A549 (cell line): ENCODE measurements around the gene SYT13.

Source experiments
- CHD2 ChIP-seq: fragments of 150-350 bp; IDR thresholded peaks from 2 replicates; pipeline ENCODE4 v1.6.1; 2014; ENCODE audit warnings: low read length; ENCODE audit not compliant: partially characterized antibody
- EHMT2 ChIP-seq: fragments of 200-600 bp; sonication (generic); IDR thresholded peaks from 2 replicates; pipeline ENCODE4 v1.6.1; 2016; ENCODE audit warnings: antibody characterized with exemption, low read depth, mild to moderate bottlenecking, moderate library complexity
- JUN ChIP-seq, 2 experiments: fragments of >200 bp; sonication (Bioruptor Twin); formaldehyde crosslinking; IDR thresholded peaks; 2 replicates in 1 of 2; 3 replicates in 1 of 2; pipeline ENCODE4 v1.6.1; 2016 to 2017
- MAX ChIP-seq: IDR thresholded peaks from 2 replicates; pipeline ENCODE4 v1.6.1; 2012
- POLR2A ChIP-seq: IDR thresholded peaks from 2 replicates; pipeline ENCODE4 v1.6.1; 2012; ENCODE audit warnings: mild to moderate bottlenecking, low read length
- RARB ChIP-seq: fragments of 250-450 bp; sonication (Bioruptor Pico); IDR thresholded peaks from 2 replicates; pipeline ENCODE4 v1.8.0; 2021; ENCODE audit warnings: mild to moderate bottlenecking, moderate library complexity
- TF ChIP-seq, protein P1 (sequence below): fragments of >200 bp; sonication (Bioruptor Twin); formaldehyde crosslinking; IDR thresholded peaks from 3 replicates; pipeline ENCODE4 v1.5.1; 2016

GRCh38 chr11:45243967-45244366 lies 42.2 kb downstream of the SYT13 start:
- TF ChIP-seq, protein P1, sequence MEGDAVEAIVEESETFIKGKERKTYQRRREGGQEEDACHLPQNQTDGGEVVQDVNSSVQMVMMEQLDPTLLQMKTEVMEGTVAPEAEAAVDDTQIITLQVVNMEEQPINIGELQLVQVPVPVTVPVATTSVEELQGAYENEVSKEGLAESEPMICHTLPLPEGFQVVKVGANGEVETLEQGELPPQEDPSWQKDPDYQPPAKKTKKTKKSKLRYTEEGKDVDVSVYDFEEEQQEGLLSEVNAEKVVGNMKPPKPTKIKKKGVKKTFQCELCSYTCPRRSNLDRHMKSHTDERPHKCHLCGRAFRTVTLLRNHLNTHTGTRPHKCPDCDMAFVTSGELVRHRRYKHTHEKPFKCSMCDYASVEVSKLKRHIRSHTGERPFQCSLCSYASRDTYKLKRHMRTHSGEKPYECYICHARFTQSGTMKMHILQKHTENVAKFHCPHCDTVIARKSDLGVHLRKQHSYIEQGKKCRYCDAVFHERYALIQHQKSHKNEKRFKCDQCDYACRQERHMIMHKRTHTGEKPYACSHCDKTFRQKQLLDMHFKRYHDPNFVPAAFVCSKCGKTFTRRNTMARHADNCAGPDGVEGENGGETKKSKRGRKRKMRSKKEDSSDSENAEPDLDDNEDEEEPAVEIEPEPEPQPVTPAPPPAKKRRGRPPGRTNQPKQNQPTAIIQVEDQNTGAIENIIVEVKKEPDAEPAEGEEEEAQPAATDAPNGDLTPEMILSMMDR, result no peak
- no peak for TF ChIP-seq CHD2
- TF ChIP-seq POLR2A, result no peak
- TF ChIP-seq EHMT2, result no peak
- TF ChIP-seq RARB (CRISPR knock-in tag), result no peak
- no peak for TF ChIP-seq JUN (IDR thresholded peaks at IDR 0.05)
- no peak for TF ChIP-seq MAX
